Keratinocyte (primary cell): ENCODE measurements around the gene MT1E. TPM values are rescaled to one million over a fixed set of nuclear protein-coding genes. Genes with fewer than 3 reads are reported as not detected.

Experiments
- DNase-seq: peaks from one replicate; pipeline ENCODE4 v3.0.0-alpha.2; 2011; ENCODE audit warnings: low read depth, missing footprints, low spot score
- FAIRE-seq: peaks from 2 replicates; lab custom pipeline; 2011; peaks lifted over from hg19 to GRCh38; lab: Jason Lieb, UNC
- H2AFZ ChIP-seq: 2 replicates; pipeline ENCODE4 v1.6.0; 2012; ENCODE audit warnings: low read length, control low read depth, inconsistent platforms; ENCODE audit not compliant: control insufficient read depth
- H3K27ac ChIP-seq: 2 replicates; pipeline ENCODE4 v1.5.1; 2011; ENCODE audit warnings: low read length; ENCODE audit not compliant: control insufficient read depth, insufficient read depth
- H3K27me3 ChIP-seq: 3 replicates; pipeline ENCODE4 v1.6.0; 2011; ENCODE audit warnings: low read length; ENCODE audit not compliant: control insufficient read depth, insufficient read depth; ENCODE audit errors: extremely low read depth
- H3K36me3 ChIP-seq, 2 experiments: 2 replicates in 1 of 2; 3 replicates in 1 of 2; pipeline ENCODE4 v1.5.1; 2011; ENCODE audit warnings: low read length in 2 of 2, mild to moderate bottlenecking in 1 of 2; ENCODE audit not compliant: control insufficient read depth in 2 of 2, insufficient read depth in 2 of 2; ENCODE audit errors: extremely low read depth in 1 of 2
- H3K4me1 ChIP-seq: 3 replicates; pipeline ENCODE4 v1.5.1; 2011; ENCODE audit warnings: low read length; ENCODE audit not compliant: control insufficient read depth, insufficient read depth; ENCODE audit errors: extremely low read depth
- H3K4me2 ChIP-seq: 3 replicates; pipeline ENCODE4 v1.6.0; 2011; ENCODE audit warnings: low read depth, low read length; ENCODE audit not compliant: control insufficient read depth, insufficient read depth; ENCODE audit errors: extremely low read depth
- H3K4me3 ChIP-seq, 3 experiments: fragments of 200-600 bp in 1 of 3; sonication (generic) in 1 of 3; 2 replicates in 2 of 3; 3 replicates in 1 of 3; pipeline ENCODE4 v1.5.1; 2011 to 2016; ENCODE audit warnings: low read length in 3 of 3, mild to moderate bottlenecking in 3 of 3, control low read depth in 2 of 3, inconsistent platforms in 1 of 3, low read depth in 1 of 3, mixed read lengths in 1 of 3, mixed run types in 1 of 3, moderate library complexity in 1 of 3; ENCODE audit not compliant: control insufficient read depth in 2 of 3, insufficient read depth in 2 of 3; ENCODE audit errors: extremely low read depth in 1 of 3
- H3K79me2 ChIP-seq: 2 replicates; pipeline ENCODE4 v1.6.0; 2012; ENCODE audit warnings: low read length; ENCODE audit not compliant: control insufficient read depth, insufficient read depth
- H3K9ac ChIP-seq: 3 replicates; pipeline ENCODE4 v1.6.0; 2011; ENCODE audit warnings: low read length; ENCODE audit not compliant: control insufficient read depth, insufficient read depth; ENCODE audit errors: extremely low read depth
- H3K9me1 ChIP-seq: 3 replicates; pipeline ENCODE4 v1.6.0; 2011; ENCODE audit warnings: low read length; ENCODE audit not compliant: control insufficient read depth, insufficient read depth; ENCODE audit errors: extremely low read depth
- H3K9me3 ChIP-seq: 2 replicates; pipeline ENCODE4 v1.5.1; 2012; ENCODE audit warnings: low read depth, low read length; ENCODE audit not compliant: control insufficient read depth
- H4K20me1 ChIP-seq: 3 replicates; pipeline ENCODE4 v1.6.0; 2011; ENCODE audit warnings: low read length; ENCODE audit not compliant: control insufficient read depth, insufficient read depth; ENCODE audit errors: extremely low read depth
- EZH2 ChIP-seq: IDR thresholded peaks from one replicate; pipeline ENCODE4 v1.6.1; 2012; ENCODE audit warnings: inconsistent platforms, mild to moderate bottlenecking, low read length, moderate library complexity
- dilution Hi-C: fragments of 300-500 bp; cut with MboI; formaldehyde crosslinking; loops from one replicate; pipeline ENCODE4 v1.7.0; 2020; ENCODE audit warnings: low sequenced_read_pairs; ENCODE audit not compliant: extremely low pct_ligation_motif_present
- polyA plus RNA-seq, 5 experiments: library from polyadenylated mRNA; depleted of rRNA in 3 of 5; stranded (reverse) in 3 of 5; stranded (forward) in 1 of 5; unstranded in 1 of 5; fragments of >200 nt; gene quantifications; 1 replicate in 1 of 5; 2 replicates in 3 of 5; 3 replicates in 1 of 5; pipeline versions ENCODE4 v1.2.1 to v1.2.3, GENCODE V29; 2011 to 2012; ENCODE audit warnings: missing spikeins in 2 of 5, low read depth in 1 of 5, low replicate concordance in 1 of 5
- TF ChIP-seq, protein P1 (sequence below), 3 experiments: IDR thresholded peaks in 1 of 3; conservative IDR thresholded peaks in 1 of 3; optimal IDR thresholded peaks in 1 of 3; 2 replicates in 2 of 3; 3 replicates in 1 of 3; pipeline versions ENCODE3 to v1.5.1; 2011; ENCODE audit warnings: low read length in 3 of 3, mild to moderate bottlenecking in 3 of 3, moderate library complexity in 2 of 3, control low read depth in 1 of 3, inconsistent platforms in 1 of 3; ENCODE audit not compliant: insufficient read depth in 2 of 3; ENCODE audit errors: extremely low read depth in 1 of 3

The MT1E gene
- polyA plus RNA-seq, 1 donor (not counting 4 experiments of a cell fraction or from before 2014, with no cell fraction given) = 394 TPM

- H3K27me3 ChIP-seq = no peaks in the 10 kb centered on the region
- dilution Hi-C loops = no loop called here
- H3K9ac ChIP-seq = no peak overlapping the region
- FAIRE-seq (no peak), DNase-seq (no peak)
- TF ChIP-seq, protein P1, sequence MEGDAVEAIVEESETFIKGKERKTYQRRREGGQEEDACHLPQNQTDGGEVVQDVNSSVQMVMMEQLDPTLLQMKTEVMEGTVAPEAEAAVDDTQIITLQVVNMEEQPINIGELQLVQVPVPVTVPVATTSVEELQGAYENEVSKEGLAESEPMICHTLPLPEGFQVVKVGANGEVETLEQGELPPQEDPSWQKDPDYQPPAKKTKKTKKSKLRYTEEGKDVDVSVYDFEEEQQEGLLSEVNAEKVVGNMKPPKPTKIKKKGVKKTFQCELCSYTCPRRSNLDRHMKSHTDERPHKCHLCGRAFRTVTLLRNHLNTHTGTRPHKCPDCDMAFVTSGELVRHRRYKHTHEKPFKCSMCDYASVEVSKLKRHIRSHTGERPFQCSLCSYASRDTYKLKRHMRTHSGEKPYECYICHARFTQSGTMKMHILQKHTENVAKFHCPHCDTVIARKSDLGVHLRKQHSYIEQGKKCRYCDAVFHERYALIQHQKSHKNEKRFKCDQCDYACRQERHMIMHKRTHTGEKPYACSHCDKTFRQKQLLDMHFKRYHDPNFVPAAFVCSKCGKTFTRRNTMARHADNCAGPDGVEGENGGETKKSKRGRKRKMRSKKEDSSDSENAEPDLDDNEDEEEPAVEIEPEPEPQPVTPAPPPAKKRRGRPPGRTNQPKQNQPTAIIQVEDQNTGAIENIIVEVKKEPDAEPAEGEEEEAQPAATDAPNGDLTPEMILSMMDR (optimal IDR thresholded peaks at IDR 0.05 in 1 of 3, IDR thresholded peaks at IDR 0.05 in 1 of 3, conservative IDR thresholded peaks at IDR 0.05 in 1 of 3; ENCODE audit: extremely low read depth in 1 of 3, insufficient read depth in 2 of 3, low read length in 3 of 3) = no peak
- TF ChIP-seq EZH2 = no peak
- H3K9me3 ChIP-seq = no peaks in the 10 kb centered on the region
- H3K4me3 ChIP-seq = no peak overlapping the region
- H3K4me2 ChIP-seq = peak overlapping the region; percentile 38
- H2AFZ ChIP-seq = no peak overlapping the region
- H3K4me1 ChIP-seq = no peaks in the 10 kb centered on the region
- no peak overlapping the region for H3K27ac ChIP-seq
- H3K36me3 ChIP-seq = no peaks in the 10 kb centered on the region
- no peaks in the 10 kb centered on the region for H3K79me2 ChIP-seq
- no peaks in the 10 kb centered on the region for H3K9me1 ChIP-seq
- no peaks in the 10 kb centered on the region for H4K20me1 ChIP-seq
Observed at GRCh38 chr16:56675685-56676210, 50.2 kb downstream of the MT1E start.

Other genes starting within 250 kb of the MT1E start
- gene AMFR, start 200.2 kb upstream of the MT1E start, polyA plus RNA-seq = 36.9 to 62.1 TPM (median 38.3 TPM) in 3 replicates
- 59.9 to 98.2 TPM (median 81.5 TPM) in 3 replicates for gene NUDT21, start 174.4 kb upstream of the MT1E start, polyA plus RNA-seq
- gene OGFOD1, start 174.2 kb upstream of the MT1E start, polyA plus RNA-seq = 47.3 to 112 TPM (median 70.5 TPM) in 3 replicates
- 43.5 to 76.1 TPM (median 62.3 TPM) in 3 replicates for gene BBS2, start 105.8 kb upstream of the MT1E start, polyA plus RNA-seq
- 0.77 to 2.1 TPM in 2 of 3 replicates, not detected in the other for gene MT4, start 60.7 kb upstream of the MT1E start, polyA plus RNA-seq
- gene MT3, start 36.3 kb upstream of the MT1E start, polyA plus RNA-seq = not detected in 3 replicates
- gene MT2A, start 17.2 kb upstream of the MT1E start, polyA plus RNA-seq = 489 to 1,016 TPM (median 990 TPM) in 3 replicates
- 0.20 to 0.74 TPM (median 0.24 TPM) in 3 replicates for gene MT1M, start 6.9 kb downstream of the MT1E start, polyA plus RNA-seq
- not detected in 3 replicates for gene MT1A, start 12.9 kb downstream of the MT1E start, polyA plus RNA-seq
- not detected in 3 replicates for gene MT1B, start 26.1 kb downstream of the MT1E start, polyA plus RNA-seq
- gene MT1F, start 32.2 kb downstream of the MT1E start, polyA plus RNA-seq = 1.5 to 4.1 TPM (median 2.3 TPM) in 3 replicates
- gene MT1G, start 42.3 kb downstream of the MT1E start, polyA plus RNA-seq = 8.4 to 21.5 TPM (median 9.8 TPM) in 3 replicates
- gene MT1H, start 44.0 kb downstream of the MT1E start, polyA plus RNA-seq = 0.79 to 4.0 TPM in 2 of 3 replicates, not detected in the other
- 58.3 to 466 TPM (median 97.2 TPM) in 3 replicates for gene MT1X, start 56.7 kb downstream of the MT1E start, polyA plus RNA-seq
- gene NUP93, start 104.3 kb downstream of the MT1E start, polyA plus RNA-seq = 59.2 to 79.7 TPM (median 74.1 TPM) in 3 replicates
- 0.01 TPM in 1 of 3 replicates, not detected in the others for gene SLC12A3, start 239.4 kb downstream of the MT1E start, polyA plus RNA-seq